Measurements from ENCODE around the gene FAM200C. TPM values are rescaled to one million over a fixed set of nuclear protein-coding genes. Genes with fewer than 3 reads are reported as not detected.

Gene FAM200C
- total and polyA plus RNA-seq, 7 experiments from 2014 or later = 0.22 to 0.94 (median 0.61) TPM; not detected in 1

- CTCF ChIA-PET = no interaction called here
- DNase-seq (no peak), ATAC-seq (no peak)
- Histone ChIP-seq H3K4me3 (ENCODE audit: low read length) (no peak overlapping the region), H3K4me1 (ENCODE audit: control insufficient read depth in 2 of 2, insufficient read depth in 2 of 2, low read length in 2 of 2) (no peaks in the 10 kb centered on the region), H3K9me3 (ENCODE audit: control insufficient read depth in 2 of 3, low read length in 3 of 3) (peaks cover 0 to 7% (median 0%) of the 10 kb centered on the region in 3 experiments), H3K36me3 (ENCODE audit: control insufficient read depth in 2 of 3, insufficient read depth in 3 of 3, low read length in 3 of 3) (no peaks in the 10 kb centered on the region), H3K27ac (ENCODE audit: low read depth, low read length) (no peak overlapping the region), H3K27me3 (ENCODE audit: control insufficient read depth in 2 of 2, insufficient read depth in 2 of 2, low read length in 2 of 2) (no peaks in the 10 kb centered on the region)
- Mint-ChIP-seq H3K36me3 (peaks cover 0 to 8% (median 3%) of the 10 kb centered on the region in 5 donors), H3K27ac (no peak overlapping the region), H3K27me3 (peaks cover 3 to 35% (median 6%) of the 10 kb centered on the region in 5 donors), H3K4me3 (no peak overlapping the region), H3K4me1 (no peaks in the 10 kb centered on the region), H3K9me3 (peaks cover 0 to 24% (median 13%) of the 10 kb centered on the region in 11 donors)
- POLR2A ChIA-PET = no interaction called here
- intact Hi-C loops (cut with micrococcal nuclease) = no loop called here
Observed at GRCh38 chr5:160384681-160385080, 15.2 kb downstream of the FAM200C start.

GRCh38 chr5:160382346-160382745 is 17.5 kb downstream of the FAM200C start:
- H3K4me1 ChIP-seq (ENCODE audit: control insufficient read depth in 2 of 2, insufficient read depth in 2 of 2, low read length in 2 of 2) = no peaks in the 10 kb centered on the region
- H3K9me3 ChIP-seq (ENCODE audit: control insufficient read depth in 2 of 3, low read length in 3 of 3) = peaks cover 0 to 5% (median 0%) of the 10 kb centered on the region in 3 experiments
- intact Hi-C loops (cut with micrococcal nuclease) = no loop called here
- no peak overlapping the region for H3K4me3 ChIP-seq (ENCODE audit: low read length)
- DNase-seq (no peak), ATAC-seq (no peak)
- Mint-ChIP-seq H3K4me3 (no peak overlapping the region), H3K27me3 (peaks cover 9 to 43% (median 14%) of the 10 kb centered on the region in 5 donors), H3K27ac (no peak overlapping the region), H3K4me1 (no peaks in the 10 kb centered on the region), H3K36me3 (peaks cover 0 to 3% (median 0%) of the 10 kb centered on the region in 5 donors), H3K9me3 (peaks cover 0 to 10% (median 3%) of the 10 kb centered on the region in 11 donors)
- no peaks in the 10 kb centered on the region for H3K36me3 ChIP-seq (ENCODE audit: control insufficient read depth in 2 of 3, insufficient read depth in 3 of 3, low read length in 3 of 3)
- POLR2A ChIA-PET = no interaction called here
- CTCF ChIA-PET = no interaction called here
- no peaks in the 10 kb centered on the region for H3K27me3 ChIP-seq (ENCODE audit: control insufficient read depth in 2 of 2, insufficient read depth in 2 of 2, low read length in 2 of 2)
- H3K27ac ChIP-seq (ENCODE audit: low read depth, low read length) = no peak overlapping the region

GRCh38 chr5:160380041-160380440 is 19.8 kb downstream of the FAM200C start:
- Mint-ChIP-seq H3K27me3 (peaks cover 21 to 55% (median 30%) of the 10 kb centered on the region in 5 donors), H3K4me1 (no peaks in the 10 kb centered on the region), H3K36me3 (no peaks in the 10 kb centered on the region), H3K4me3 (no peak overlapping the region), H3K27ac (no peak overlapping the region), H3K9me3 (peaks cover 0 to 3% (median 0%) of the 10 kb centered on the region in 11 donors)
- Histone ChIP-seq H3K27ac (ENCODE audit: low read depth, low read length) (no peak overlapping the region), H3K27me3 (ENCODE audit: control insufficient read depth in 2 of 2, insufficient read depth in 2 of 2, low read length in 2 of 2) (no peaks in the 10 kb centered on the region), H3K36me3 (ENCODE audit: control insufficient read depth in 2 of 3, insufficient read depth in 3 of 3, low read length in 3 of 3) (no peaks in the 10 kb centered on the region), H3K4me1 (ENCODE audit: control insufficient read depth in 2 of 2, insufficient read depth in 2 of 2, low read length in 2 of 2) (no peaks in the 10 kb centered on the region), H3K9me3 (ENCODE audit: control insufficient read depth in 2 of 3, low read length in 3 of 3) (no peaks in the 10 kb centered on the region), H3K4me3 (ENCODE audit: low read length) (no peak overlapping the region)
- POLR2A ChIA-PET = no interaction called here
- DNase-seq (no peak), ATAC-seq (no peak)
- intact Hi-C loops (cut with micrococcal nuclease) = no loop called here
- CTCF ChIA-PET = interaction anchor here (1.3 kb wide), 1 partner anchor 59 kb away, joined by 4 read pairs; no protein-coding TSS in a partner anchor

GRCh38 chr5:160379511-160379910 is 20.3 kb downstream of the FAM200C start:
- no peaks in the 10 kb centered on the region for H3K36me3 ChIP-seq (ENCODE audit: control insufficient read depth in 2 of 3, insufficient read depth in 3 of 3, low read length in 3 of 3)
- peaks cover 25 to 61% (median 36%) of the 10 kb centered on the region in 5 donors for H3K27me3 Mint-ChIP-seq
- CTCF ChIA-PET = interaction anchor here (1.3 kb wide), 1 partner anchor 60 kb away, joined by 4 read pairs; no protein-coding TSS in a partner anchor
- no peaks in the 10 kb centered on the region for H3K4me1 ChIP-seq (ENCODE audit: control insufficient read depth in 2 of 2, insufficient read depth in 2 of 2, low read length in 2 of 2)
- peaks cover 0 to 3% (median 0%) of the 10 kb centered on the region in 11 donors for H3K9me3 Mint-ChIP-seq
- no peak overlapping the region for H3K4me3 Mint-ChIP-seq
- H3K36me3 Mint-ChIP-seq = no peaks in the 10 kb centered on the region
- no peak overlapping the region for H3K27ac ChIP-seq (ENCODE audit: low read depth, low read length)
- no peaks in the 10 kb centered on the region for H3K27me3 ChIP-seq (ENCODE audit: control insufficient read depth in 2 of 2, insufficient read depth in 2 of 2, low read length in 2 of 2)
- ATAC-seq (no peak), DNase-seq (no peak)
- no peak overlapping the region for H3K27ac Mint-ChIP-seq
- H3K4me1 Mint-ChIP-seq = no peaks in the 10 kb centered on the region
- POLR2A ChIA-PET = no interaction called here
- no peak overlapping the region for H3K4me3 ChIP-seq (ENCODE audit: low read length)
- intact Hi-C loops (cut with micrococcal nuclease) = no loop called here
- H3K9me3 ChIP-seq (ENCODE audit: control insufficient read depth in 2 of 3, low read length in 3 of 3) = no peaks in the 10 kb centered on the region

GRCh38 chr5:160378330-160378729 is 21.5 kb downstream of the FAM200C start:
- intact Hi-C loops (cut with micrococcal nuclease) = no loop called here
- Histone ChIP-seq H3K36me3 (ENCODE audit: control insufficient read depth in 2 of 3, insufficient read depth in 3 of 3, low read length in 3 of 3) (no peaks in the 10 kb centered on the region), H3K4me1 (ENCODE audit: control insufficient read depth in 2 of 2, insufficient read depth in 2 of 2, low read length in 2 of 2) (no peaks in the 10 kb centered on the region), H3K27me3 (ENCODE audit: control insufficient read depth in 2 of 2, insufficient read depth in 2 of 2, low read length in 2 of 2) (no peaks in the 10 kb centered on the region), H3K9me3 (ENCODE audit: control insufficient read depth in 2 of 3, low read length in 3 of 3) (no peaks in the 10 kb centered on the region), H3K4me3 (ENCODE audit: low read length) (no peak overlapping the region), H3K27ac (ENCODE audit: low read depth, low read length) (no peak overlapping the region)
- Mint-ChIP-seq H3K9me3 (no peaks in the 10 kb centered on the region), H3K4me1 (no peaks in the 10 kb centered on the region), H3K36me3 (no peaks in the 10 kb centered on the region), H3K27me3 (peaks cover 31 to 66% (median 39%) of the 10 kb centered on the region in 5 donors), H3K27ac (no peak overlapping the region), H3K4me3 (no peak overlapping the region)
- ChIA-PET CTCF (no interaction called here), POLR2A (no interaction called here)
- ATAC-seq = no peak
- no peak for DNase-seq

- no peak for DNase-seq
Observed at GRCh38 chr5:160377651-160378050, 22.2 kb downstream of the FAM200C start.

GRCh38 chr5:160376416-160376815 is 23.4 kb downstream of the FAM200C start:
- no peak overlapping the region for H3K27ac Mint-ChIP-seq

More at GRCh38 chr5:160377651-160378050, 22.2 kb downstream of the FAM200C start:
- intact Hi-C loops (cut with micrococcal nuclease) = no loop called here
- no peaks in the 10 kb centered on the region for H3K9me3 ChIP-seq (ENCODE audit: control insufficient read depth in 2 of 3, low read length in 3 of 3)
- no peaks in the 10 kb centered on the region for H3K27me3 ChIP-seq (ENCODE audit: control insufficient read depth in 2 of 2, insufficient read depth in 2 of 2, low read length in 2 of 2)
- ChIA-PET CTCF (no interaction called here), POLR2A (no interaction called here)
- H3K27ac Mint-ChIP-seq = no peak overlapping the region
- no peaks in the 10 kb centered on the region for H3K4me1 Mint-ChIP-seq
- no peaks in the 10 kb centered on the region for H3K36me3 Mint-ChIP-seq
- no peaks in the 10 kb centered on the region for H3K9me3 Mint-ChIP-seq
- peaks cover 38 to 70% (median 46%) of the 10 kb centered on the region in 5 donors for H3K27me3 Mint-ChIP-seq
- no peak overlapping the region for H3K4me3 ChIP-seq (ENCODE audit: low read length)
- no peak for ATAC-seq
- no peaks in the 10 kb centered on the region for H3K4me1 ChIP-seq (ENCODE audit: control insufficient read depth in 2 of 2, insufficient read depth in 2 of 2, low read length in 2 of 2)
- no peak overlapping the region for H3K27ac ChIP-seq (ENCODE audit: low read depth, low read length)
- no peak overlapping the region for H3K4me3 Mint-ChIP-seq
- H3K36me3 ChIP-seq (ENCODE audit: control insufficient read depth in 2 of 3, insufficient read depth in 3 of 3, low read length in 3 of 3) = no peaks in the 10 kb centered on the region

More at GRCh38 chr5:160376416-160376815, 23.4 kb downstream of the FAM200C start:
- H3K4me1 ChIP-seq (ENCODE audit: control insufficient read depth in 2 of 2, insufficient read depth in 2 of 2, low read length in 2 of 2) = no peaks in the 10 kb centered on the region
- DNase-seq = no peak
- H3K4me1 Mint-ChIP-seq = no peaks in the 10 kb centered on the region
- CTCF ChIA-PET = interaction anchor here (1.2 to 1.4 kb wide), 2 partner anchors 13 to 63 kb away, joined by 3 to 4 read pairs; no protein-coding TSS in a partner anchor
- no peaks in the 10 kb centered on the region for H3K36me3 Mint-ChIP-seq
- no peak overlapping the region for H3K4me3 Mint-ChIP-seq
- H3K4me3 ChIP-seq (ENCODE audit: low read length) = no peak overlapping the region
- peaks cover 47 to 70% (median 57%) of the 10 kb centered on the region in 5 donors for H3K27me3 Mint-ChIP-seq
- no peaks in the 10 kb centered on the region for H3K27me3 ChIP-seq (ENCODE audit: control insufficient read depth in 2 of 2, insufficient read depth in 2 of 2, low read length in 2 of 2)
- H3K9me3 ChIP-seq (ENCODE audit: control insufficient read depth in 2 of 3, low read length in 3 of 3) = no peaks in the 10 kb centered on the region
- no peak for ATAC-seq
- POLR2A ChIA-PET = no interaction called here
- no peak overlapping the region for H3K27ac ChIP-seq (ENCODE audit: low read depth, low read length)
- H3K36me3 ChIP-seq (ENCODE audit: control insufficient read depth in 2 of 3, insufficient read depth in 3 of 3, low read length in 3 of 3) = no peaks in the 10 kb centered on the region
- no peaks in the 10 kb centered on the region for H3K9me3 Mint-ChIP-seq
- intact Hi-C loops (cut with micrococcal nuclease) = no loop called here
